Measurements from ENCODE around the gene NTF4. TPM values are rescaled to one million over a fixed set of nuclear protein-coding genes. Genes with fewer than 3 reads are reported as not detected.

NTF4 gene
- total RNA-seq, 1 donor from 2014 or later: 1.3 TPM

- TF ChIP-seq CTCF (conservative IDR thresholded peaks at IDR 0.05; ENCODE audit: low read depth, low read length): no peak
- no peak for DNase-seq (ENCODE audit: low read depth)
- H3K4me3 ChIP-seq (ENCODE audit: low read depth, low read length): no peak overlapping the region
Measured at GRCh38 chr19:49014870-49015255, 49.8 kb downstream of the NTF4 start.

GRCh38 chr19:49014123-49014869, 50.3 kb downstream of the NTF4 start:
- no peak for DNase-seq (ENCODE audit: low read depth)
- no peak overlapping the region for H3K4me3 ChIP-seq (ENCODE audit: low read depth, low read length)

GRCh38 chr19:49011194-49011593, 53.4 kb downstream of the NTF4 start:
- DNase-seq (ENCODE audit: low read depth): no peak
- H3K4me3 ChIP-seq (ENCODE audit: low read depth, low read length): no peak overlapping the region
- TF ChIP-seq CTCF (conservative IDR thresholded peaks at IDR 0.05; ENCODE audit: low read depth, low read length): no peak

More at GRCh38 chr19:49014123-49014869, 50.3 kb downstream of the NTF4 start:
- no peak for TF ChIP-seq CTCF (conservative IDR thresholded peaks at IDR 0.05; ENCODE audit: low read depth, low read length)

Other genes with a start within 250 kb of the NTF4 start
- gene HSD17B14, start 228.3 kb downstream of the NTF4 start, total RNA-seq: 2.2 and 2.8 TPM in 2 replicates
- gene PLEKHA4, start 196.2 kb downstream of the NTF4 start, total RNA-seq: 1.8 and 5.0 TPM in 2 replicates
- gene PPP1R15A, start 192.4 kb downstream of the NTF4 start, total RNA-seq: 23.9 and 32.2 TPM in 2 replicates
- gene TULP2, start 166.1 kb downstream of the NTF4 start, total RNA-seq: not detected in 2 replicates
- 142 and 250 TPM in 2 replicates for gene NUCB1, start 164.5 kb downstream of the NTF4 start, total RNA-seq
- gene DHDH, start 131.1 kb downstream of the NTF4 start, total RNA-seq: 0.07 and 0.35 TPM in 2 replicates
- 173 and 179 TPM in 2 replicates for gene BAX, start 109.9 kb downstream of the NTF4 start, total RNA-seq
- gene FTL, start 99.5 kb downstream of the NTF4 start, total RNA-seq: 1,293 and 2,420 TPM in 2 replicates
- gene GYS1, start 71.5 kb downstream of the NTF4 start, total RNA-seq: 42.2 and 42.4 TPM in 2 replicates
- gene RUVBL2, start 70.9 kb downstream of the NTF4 start, total RNA-seq: 212 and 389 TPM in 2 replicates
- 3.6 TPM in 1 of 2 replicates, not detected in the other for gene LHB, start 47.7 kb downstream of the NTF4 start, total RNA-seq
- not detected in 2 replicates for gene CGB3, start 40.5 kb downstream of the NTF4 start, total RNA-seq
- gene CGB2, start 32.9 kb downstream of the NTF4 start, total RNA-seq: not detected in 2 replicates
- not detected in 2 replicates for gene CGB1, start 27.9 kb downstream of the NTF4 start, total RNA-seq
- gene CGB5, start 21.0 kb downstream of the NTF4 start, total RNA-seq: not detected in 2 replicates
- 1.2 TPM in 2 replicates for gene CGB8, start 15.7 kb downstream of the NTF4 start, total RNA-seq
- gene CGB7, start 7.1 kb downstream of the NTF4 start, total RNA-seq: 0.36 and 1.8 TPM in 2 replicates
- gene KCNA7, start 7.9 kb upstream of the NTF4 start, total RNA-seq: not detected in 2 replicates
- 165 and 257 TPM in 2 replicates for gene SNRNP70, start 20.6 kb upstream of the NTF4 start, total RNA-seq
- 2.2 and 3.7 TPM in 2 replicates for gene LIN7B, start 49.6 kb upstream of the NTF4 start, total RNA-seq
- 2.7 and 10.3 TPM in 2 replicates for gene C19orf73, start 54.3 kb upstream of the NTF4 start, total RNA-seq
- gene PPFIA3, start 54.7 kb upstream of the NTF4 start, total RNA-seq: 1.7 and 3.3 TPM in 2 replicates
- not detected in 2 replicates for gene HRC, start 90.6 kb upstream of the NTF4 start, total RNA-seq
- 11.6 and 13.3 TPM in 2 replicates for gene TRPM4, start 93.0 kb upstream of the NTF4 start, total RNA-seq